ENCODE results near the gene ASS1.

The ASS1 gene

DNA sequence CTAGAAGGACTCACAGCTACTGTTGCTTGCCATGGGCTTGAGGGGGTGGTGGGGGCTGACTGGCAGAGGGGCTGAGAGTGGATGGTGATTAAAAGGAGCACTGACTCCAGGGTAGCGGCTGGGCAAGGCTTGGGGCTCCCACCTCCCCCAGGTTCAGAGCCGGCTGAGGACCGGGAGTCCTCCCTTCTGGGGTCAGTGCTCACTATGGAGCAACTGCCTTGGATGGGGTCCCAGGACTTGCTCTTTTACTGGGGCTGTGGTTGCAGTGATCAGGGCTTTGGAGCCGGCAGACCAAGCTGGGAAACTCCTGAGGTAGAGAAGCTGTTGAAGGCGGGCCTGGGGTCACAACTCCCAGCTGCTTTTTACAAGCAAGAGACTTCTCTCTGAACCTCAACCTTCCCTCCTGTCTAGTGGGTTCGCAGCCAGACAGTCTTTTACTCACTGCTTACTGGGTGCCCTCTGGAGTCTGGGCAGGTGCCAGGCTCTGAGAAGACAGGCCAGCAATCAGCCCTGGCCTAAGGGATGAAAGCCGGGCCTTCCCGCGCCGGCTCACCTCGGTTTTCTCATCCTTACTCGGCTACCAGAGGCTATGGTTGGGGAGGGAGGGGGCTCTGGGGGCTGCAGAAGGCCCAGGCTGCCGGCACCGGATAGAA, 795 bp upstream of the ASS1 start:
- DNase-seq (ENCODE audit: insufficient read length, low spot score) = no peak
- TF ChIP-seq POLR2AphosphoS5 (IDR thresholded peaks at IDR 0.05; ENCODE audit: low read depth, low read length) (no peak), POLR2A (IDR thresholded peaks at IDR 0.05; ENCODE audit: low read depth, low read length) (no peak), SPI1 (IDR thresholded peaks at IDR 0.05; ENCODE audit: low read depth, low read length) (no peak), POU2F2 (IDR thresholded peaks at IDR 0.05; ENCODE audit: low read depth, low read length) (no peak), TAF1 (IDR thresholded peaks at IDR 0.05; ENCODE audit: low read depth, low read length) (no peak), PAX5 (IDR thresholded peaks at IDR 0.05; ENCODE audit: insufficient read depth, low read length, severe bottlenecking) (no peak)
- no peak for FAIRE-seq

DNA sequence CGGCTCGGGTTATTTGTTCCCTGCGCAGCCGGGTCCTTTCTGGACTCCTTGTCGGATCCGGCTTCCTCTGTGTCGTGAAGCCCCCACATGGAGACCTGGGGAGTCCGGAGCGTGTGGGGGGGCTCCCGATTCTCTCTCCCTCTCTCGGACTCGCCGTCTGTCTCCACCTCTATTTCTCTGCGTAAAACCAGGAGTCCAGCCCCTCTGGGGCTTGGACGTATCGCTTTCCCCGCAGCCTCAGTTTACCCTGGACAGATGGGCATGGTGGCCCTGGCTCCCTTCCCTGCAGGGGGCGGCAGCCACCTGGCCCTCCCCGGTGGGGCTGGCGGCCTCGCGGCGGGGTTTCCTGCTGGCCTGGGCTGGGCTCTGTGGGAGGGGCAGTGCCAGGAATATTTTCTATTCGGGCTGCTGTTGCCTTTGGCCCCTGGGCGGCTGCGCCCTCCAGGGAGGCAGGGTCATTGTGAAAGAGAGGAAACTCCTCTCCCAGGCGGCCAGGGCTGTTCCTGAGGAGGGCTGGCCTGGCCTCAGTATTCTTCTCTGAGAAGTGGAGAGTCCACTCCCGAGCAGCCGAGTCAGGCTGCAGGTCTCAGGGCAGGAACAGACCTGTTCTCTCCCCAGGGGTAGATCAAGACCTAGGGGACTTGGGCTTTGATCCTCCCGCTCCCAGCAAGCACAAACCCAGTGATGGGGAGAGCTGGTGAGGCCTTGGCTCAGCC, 665 bp downstream of the ASS1 start:
- DNase-seq (ENCODE audit: insufficient read length, low spot score) = no peak
- TF ChIP-seq POU2F2 (IDR thresholded peaks at IDR 0.05; ENCODE audit: low read depth, low read length) (no peak), PAX5 (IDR thresholded peaks at IDR 0.05; ENCODE audit: insufficient read depth, low read length, severe bottlenecking) (no peak), POLR2AphosphoS5 (IDR thresholded peaks at IDR 0.05; ENCODE audit: low read depth, low read length) (no peak), POLR2A (IDR thresholded peaks at IDR 0.05; ENCODE audit: low read depth, low read length) (no peak), SPI1 (IDR thresholded peaks at IDR 0.05; ENCODE audit: low read depth, low read length) (no peak), TAF1 (IDR thresholded peaks at IDR 0.05; ENCODE audit: low read depth, low read length) (no peak)
- FAIRE-seq = no peak

DNA sequence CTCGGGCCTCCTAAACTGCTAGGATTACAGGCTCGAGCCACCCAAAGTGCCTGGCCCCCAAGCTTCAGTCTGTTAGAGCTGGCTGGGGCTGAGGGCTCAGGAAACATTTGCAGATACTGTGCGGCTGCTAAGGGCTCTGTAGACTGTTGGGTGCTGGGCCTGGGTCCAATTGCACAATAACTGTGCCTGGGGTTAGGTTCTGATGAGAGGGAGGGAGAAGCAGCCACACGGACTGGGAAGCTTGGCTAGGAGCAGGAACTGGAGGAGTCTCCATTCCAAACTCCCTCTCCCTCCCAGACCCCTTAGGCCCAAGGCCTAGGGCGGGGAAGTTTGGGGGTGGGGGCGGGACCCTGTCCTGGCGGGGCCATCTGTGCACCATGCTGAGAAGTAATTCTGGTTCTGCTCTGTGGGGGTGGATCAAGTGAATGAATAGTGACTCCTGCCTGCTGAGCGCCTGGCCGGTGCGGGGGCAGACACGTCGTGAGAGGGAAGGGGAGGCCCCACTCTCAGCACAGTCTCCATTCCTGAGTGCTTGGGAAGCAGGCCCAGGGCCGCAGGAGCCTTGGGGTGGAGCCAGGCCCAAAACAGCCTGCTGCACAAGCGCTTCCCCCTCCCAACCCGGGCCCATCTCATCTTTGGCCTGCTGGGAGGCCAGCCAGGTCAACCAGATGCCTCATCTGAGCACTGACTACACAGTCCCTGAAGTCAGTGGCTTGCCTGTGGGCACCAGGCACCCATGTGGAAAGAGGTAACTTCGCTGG, 1.5 kb downstream of the ASS1 start:
- no peak for DNase-seq (ENCODE audit: insufficient read length, low spot score)
- FAIRE-seq = no peak
- TF ChIP-seq SPI1 (IDR thresholded peaks at IDR 0.05; ENCODE audit: low read depth, low read length) (no peak), POLR2A (IDR thresholded peaks at IDR 0.05; ENCODE audit: low read depth, low read length) (no peak), TAF1 (IDR thresholded peaks at IDR 0.05; ENCODE audit: low read depth, low read length) (no peak)

DNA sequence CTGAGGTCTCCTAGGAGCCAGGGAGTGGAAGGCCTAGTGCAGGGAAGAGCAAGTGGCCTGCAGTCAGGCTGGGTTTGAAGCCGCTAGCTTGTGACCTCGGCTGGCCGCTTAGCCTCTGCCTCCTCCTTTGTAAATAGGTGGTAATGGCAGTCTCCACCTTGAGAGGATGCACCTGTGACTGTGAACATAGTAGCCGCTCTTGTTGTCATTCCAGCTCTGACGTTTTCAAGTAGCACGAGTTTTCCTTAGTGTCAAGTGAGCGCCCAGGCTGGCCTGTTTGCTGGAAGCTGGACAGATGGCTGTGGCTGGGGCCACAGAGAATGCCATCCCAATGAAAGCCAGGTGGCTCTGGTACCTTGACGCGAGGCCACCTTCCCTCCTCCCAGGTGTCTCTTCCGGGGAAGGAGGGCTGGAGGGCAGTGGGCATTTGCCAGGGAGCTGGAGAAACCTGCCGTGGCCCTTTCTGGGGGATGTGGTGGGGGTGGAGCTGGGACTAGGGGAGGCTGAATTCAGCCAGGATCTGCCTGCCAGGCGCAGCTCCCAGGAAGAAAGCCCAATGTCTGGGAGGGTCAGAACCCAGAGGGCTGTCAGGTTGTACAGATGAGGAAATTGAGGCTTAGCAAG, 2.5 kb downstream of the ASS1 start:
- FAIRE-seq (no peak), DNase-seq (ENCODE audit: insufficient read length, low spot score) (no peak)
- TF ChIP-seq TAF1 (IDR thresholded peaks at IDR 0.05; ENCODE audit: low read depth, low read length) = no peak
- no peak for TF ChIP-seq SPI1 (IDR thresholded peaks at IDR 0.05; ENCODE audit: low read depth, low read length)
- TF ChIP-seq POU2F2 (IDR thresholded peaks at IDR 0.05; ENCODE audit: low read depth, low read length) = no peak
- no peak for TF ChIP-seq POLR2A (IDR thresholded peaks at IDR 0.05; ENCODE audit: low read depth, low read length)
- no peak for TF ChIP-seq POLR2AphosphoS5 (IDR thresholded peaks at IDR 0.05; ENCODE audit: low read depth, low read length)
- no peak for TF ChIP-seq PAX5 (IDR thresholded peaks at IDR 0.05; ENCODE audit: insufficient read depth, low read length, severe bottlenecking)

DNA sequence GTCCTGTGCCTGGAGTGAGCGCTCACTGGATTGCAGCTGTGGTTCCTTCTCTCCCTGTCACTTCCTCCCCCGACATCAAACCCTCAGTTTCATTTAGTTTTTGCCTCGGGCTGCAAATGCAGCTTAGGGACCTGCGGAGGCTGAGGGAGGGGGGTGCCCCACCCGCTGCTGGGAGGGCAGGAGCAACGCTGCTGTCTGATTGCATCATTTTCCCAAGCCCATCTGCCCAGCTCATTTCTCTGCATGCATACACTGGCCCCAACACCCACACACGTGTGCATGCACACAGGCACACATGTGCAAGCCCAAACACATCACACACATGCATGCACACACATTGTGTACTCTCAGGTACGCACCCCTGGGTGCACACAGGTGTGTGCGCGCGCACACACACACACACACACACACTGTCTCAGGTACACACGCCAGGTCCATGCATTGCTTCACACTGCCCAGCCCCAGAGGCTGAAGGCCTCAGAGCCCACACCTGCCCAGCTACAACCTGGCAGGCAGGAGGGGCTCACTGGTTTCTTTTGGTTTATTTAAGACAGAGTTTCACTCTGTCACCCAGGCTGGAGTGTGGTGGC, 3.4 kb downstream of the ASS1 start:
- FAIRE-seq (peak; percentile 9), DNase-seq (ENCODE audit: insufficient read length, low spot score) (no peak)
- no peak for TF ChIP-seq SPI1 (IDR thresholded peaks at IDR 0.05; ENCODE audit: low read depth, low read length)
- no peak for TF ChIP-seq TAF1 (IDR thresholded peaks at IDR 0.05; ENCODE audit: low read depth, low read length)
- no peak for TF ChIP-seq POLR2AphosphoS5 (IDR thresholded peaks at IDR 0.05; ENCODE audit: low read depth, low read length)
- no peak for TF ChIP-seq POLR2A (IDR thresholded peaks at IDR 0.05; ENCODE audit: low read depth, low read length)
- no peak for TF ChIP-seq PAX5 (IDR thresholded peaks at IDR 0.05; ENCODE audit: insufficient read depth, low read length, severe bottlenecking)
- no peak for TF ChIP-seq POU2F2 (IDR thresholded peaks at IDR 0.05; ENCODE audit: low read depth, low read length)

DNA sequence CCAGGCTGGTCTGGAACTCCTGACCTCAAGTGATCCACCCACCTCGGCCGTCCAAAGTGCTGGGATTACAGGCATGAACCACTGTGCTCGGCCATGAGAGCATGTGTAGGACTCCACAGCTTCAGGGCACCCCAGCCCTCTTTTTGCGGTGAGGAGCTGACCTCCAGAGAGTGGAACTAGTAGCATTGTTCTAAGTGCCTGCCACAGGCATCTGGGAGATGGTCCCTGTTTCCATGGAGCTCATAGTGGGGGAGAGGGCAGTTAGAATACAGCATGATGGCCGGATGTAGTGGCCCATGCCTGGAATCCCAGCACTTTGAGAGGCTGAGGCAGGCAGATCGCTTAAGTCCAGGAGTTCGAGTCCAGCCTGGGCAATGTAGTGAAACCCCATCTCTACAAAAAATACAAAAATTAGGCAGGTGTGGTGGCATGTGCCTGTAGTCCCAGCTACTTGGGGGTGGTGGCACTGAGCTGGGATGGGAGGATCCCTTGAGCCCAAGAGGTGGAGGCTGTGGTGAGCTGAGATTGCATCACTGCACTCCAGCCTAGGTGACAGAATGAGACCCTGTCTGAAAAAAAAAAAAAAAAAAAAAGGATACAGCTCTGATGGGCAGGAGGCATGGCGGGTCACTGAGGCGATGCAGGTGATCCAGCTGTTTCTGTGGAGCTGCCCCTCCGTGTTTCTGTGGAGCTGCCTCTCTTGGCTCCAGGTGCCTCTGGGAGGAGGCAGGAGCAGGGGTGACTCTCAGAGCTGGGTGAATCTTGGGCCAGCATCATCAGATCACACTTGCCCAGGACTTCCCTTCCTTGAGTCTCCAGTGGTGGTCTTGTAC, 4.2 kb downstream of the ASS1 start:
- TF ChIP-seq POLR2A (IDR thresholded peaks at IDR 0.05; ENCODE audit: low read depth, low read length) (no peak), SPI1 (IDR thresholded peaks at IDR 0.05; ENCODE audit: low read depth, low read length) (no peak), PAX5 (IDR thresholded peaks at IDR 0.05; ENCODE audit: insufficient read depth, low read length, severe bottlenecking) (no peak), POU2F2 (IDR thresholded peaks at IDR 0.05; ENCODE audit: low read depth, low read length) (no peak), TAF1 (IDR thresholded peaks at IDR 0.05; ENCODE audit: low read depth, low read length) (no peak), POLR2AphosphoS5 (IDR thresholded peaks at IDR 0.05; ENCODE audit: low read depth, low read length) (no peak)
- no peak for FAIRE-seq
- no peak for DNase-seq (ENCODE audit: insufficient read length, low spot score)

DNA sequence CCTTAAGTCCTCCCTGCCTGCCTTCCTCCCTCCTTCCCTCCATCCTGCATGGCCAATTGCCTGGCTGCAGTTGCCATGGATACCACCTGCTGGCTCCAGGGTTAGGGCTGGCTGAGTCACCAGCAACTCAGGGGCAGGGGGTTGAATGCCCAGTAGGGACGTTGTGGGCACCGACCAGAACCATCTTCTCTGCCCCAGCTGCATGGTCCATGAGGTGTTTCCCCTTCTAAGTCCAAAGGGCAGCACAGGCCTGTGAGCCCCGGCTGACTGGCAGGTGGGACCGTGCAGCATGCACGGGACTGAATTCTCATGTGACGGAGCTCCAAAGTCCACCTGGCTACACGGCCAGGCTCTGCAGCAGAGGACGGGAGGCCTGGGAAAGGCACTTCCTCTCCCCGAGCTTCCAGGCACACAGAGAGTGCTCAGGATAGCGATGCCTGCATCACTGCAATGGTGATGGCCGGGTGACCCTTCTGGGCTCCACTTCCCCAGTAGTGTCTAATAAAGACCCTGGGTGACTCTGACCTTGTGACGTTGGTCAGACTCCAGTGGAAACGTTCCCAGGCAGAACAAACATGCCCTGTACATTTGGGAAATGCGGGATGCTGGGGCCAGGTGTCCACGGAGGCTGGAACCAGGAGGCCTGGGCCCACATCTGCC, 5.7 kb downstream of the ASS1 start:
- DNase-seq (ENCODE audit: insufficient read length, low spot score) (no peak), FAIRE-seq (no peak)
- TF ChIP-seq PAX5 (IDR thresholded peaks at IDR 0.05; ENCODE audit: insufficient read depth, low read length, severe bottlenecking) (no peak), POLR2A (IDR thresholded peaks at IDR 0.05; ENCODE audit: low read depth, low read length) (no peak), POLR2AphosphoS5 (IDR thresholded peaks at IDR 0.05; ENCODE audit: low read depth, low read length) (no peak), SPI1 (IDR thresholded peaks at IDR 0.05; ENCODE audit: low read depth, low read length) (no peak), TAF1 (IDR thresholded peaks at IDR 0.05; ENCODE audit: low read depth, low read length) (no peak), POU2F2 (IDR thresholded peaks at IDR 0.05; ENCODE audit: low read depth, low read length) (no peak)

DNA sequence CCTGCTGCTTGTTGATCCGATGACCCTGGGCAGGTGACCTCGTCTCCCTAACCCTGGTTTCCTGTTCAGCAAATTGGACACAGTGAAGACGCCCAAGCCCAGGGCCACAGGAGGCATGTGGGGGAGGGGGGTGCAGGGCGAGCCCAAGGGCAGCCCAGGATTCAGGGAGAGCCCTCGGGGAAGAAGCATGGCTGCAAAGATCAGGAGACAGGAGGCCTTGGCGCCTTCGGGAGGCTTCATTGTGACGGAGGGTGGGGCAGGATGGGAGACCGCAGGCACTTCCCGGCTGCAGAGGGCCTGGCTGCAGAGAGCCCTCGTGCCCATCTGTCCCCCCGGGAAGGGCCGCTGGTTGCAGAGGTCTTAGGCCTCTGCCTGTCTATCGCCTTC, 6.2 kb downstream of the ASS1 start:
- no peak for DNase-seq (ENCODE audit: insufficient read length, low spot score)
- TF ChIP-seq POLR2A (IDR thresholded peaks at IDR 0.05; ENCODE audit: low read depth, low read length) (no peak), POU2F2 (IDR thresholded peaks at IDR 0.05; ENCODE audit: low read depth, low read length) (no peak), TAF1 (IDR thresholded peaks at IDR 0.05; ENCODE audit: low read depth, low read length) (no peak), POLR2AphosphoS5 (IDR thresholded peaks at IDR 0.05; ENCODE audit: low read depth, low read length) (no peak), PAX5 (IDR thresholded peaks at IDR 0.05; ENCODE audit: insufficient read depth, low read length, severe bottlenecking) (no peak)
- FAIRE-seq = no peak
